Epithelial cell of proximal tubule (primary cell): ENCODE measurements around the gene CDHR3. TPM values are rescaled to one million over a fixed set of nuclear protein-coding genes. Genes with fewer than 3 reads are reported as not detected.
"Not testable (repeated sequence)": the region's sequence is repeated elsewhere in the genome, so short reads cannot be mapped to it uniquely, and the experiment has no call there.

Source experiments
- DNase-seq: peaks from one replicate; pipeline ENCODE4 v3.0.0-alpha.2; 2011; ENCODE audit warnings: low read depth
- H3K4me3 ChIP-seq: 2 replicates; pipeline ENCODE4 v1.5.1; 2011; ENCODE audit warnings: low read depth, mild to moderate bottlenecking, low read length
- CTCF ChIP-seq: conservative IDR thresholded peaks from 2 replicates; pipeline ENCODE4 v1.5.1; 2012; ENCODE audit warnings: low read depth, mild to moderate bottlenecking, low read length
- total RNA-seq: library from RNA; depleted of rRNA; stranded (reverse); fragments of >200 nt; gene quantifications from 2 replicates; pipeline ENCODE4 v1.2.3, GENCODE V29; 2015

Gene CDHR3
- total RNA-seq, 1 donor from 2014 or later, result 0.17 TPM

- DNase-seq, result no peak
- TF ChIP-seq CTCF, result no peak
- no peak overlapping the region for H3K4me3 ChIP-seq
These were observed 43.8 kb downstream of the CDHR3 start for GRCh38 chr7:106006906-106007305.

- not testable (repeated sequence) for H3K4me3 ChIP-seq, DNase-seq
These were observed 44.7 kb downstream of the CDHR3 start for GRCh38 chr7:106007796-106008195.

GRCh38 chr7:106009503-106010226 lies 46.6 kb downstream of the CDHR3 start:
- peak; percentile 99 for TF ChIP-seq CTCF
- peak; percentile 86 for DNase-seq

GRCh38 chr7:106010331-106010730 lies 47.3 kb downstream of the CDHR3 start:
- peak; percentile 96 for DNase-seq
- no peak for TF ChIP-seq CTCF
- no peak overlapping the region for H3K4me3 ChIP-seq

More at GRCh38 chr7:106009503-106010226, 46.6 kb downstream of the CDHR3 start:
- peak overlapping the region; percentile 1 for H3K4me3 ChIP-seq

- no peak overlapping the region for H3K4me3 ChIP-seq
- TF ChIP-seq CTCF, result no peak
- DNase-seq, result no peak
These were observed 47.8 kb downstream of the CDHR3 start for GRCh38 chr7:106010866-106011265.

GRCh38 chr7:106012184-106012583 lies 49.1 kb downstream of the CDHR3 start:
- TF ChIP-seq CTCF, result no peak
- H3K4me3 ChIP-seq, result no peak overlapping the region
- DNase-seq, result no peak

GRCh38 chr7:106012935-106013439 lies 49.9 kb downstream of the CDHR3 start:
- DNase-seq, result peak; percentile 77
- TF ChIP-seq CTCF, result no peak
- no peak overlapping the region for H3K4me3 ChIP-seq
